ENCODE results near the gene SLC30A7.
A peak's percentile ranks its signal among the peaks of the same experiment; 100 is the strongest.
"Not testable (repeated sequence)": the region's sequence is repeated elsewhere in the genome, so short reads cannot be mapped to it uniquely, and the experiment has no call there.

Gene SLC30A7

DNA sequence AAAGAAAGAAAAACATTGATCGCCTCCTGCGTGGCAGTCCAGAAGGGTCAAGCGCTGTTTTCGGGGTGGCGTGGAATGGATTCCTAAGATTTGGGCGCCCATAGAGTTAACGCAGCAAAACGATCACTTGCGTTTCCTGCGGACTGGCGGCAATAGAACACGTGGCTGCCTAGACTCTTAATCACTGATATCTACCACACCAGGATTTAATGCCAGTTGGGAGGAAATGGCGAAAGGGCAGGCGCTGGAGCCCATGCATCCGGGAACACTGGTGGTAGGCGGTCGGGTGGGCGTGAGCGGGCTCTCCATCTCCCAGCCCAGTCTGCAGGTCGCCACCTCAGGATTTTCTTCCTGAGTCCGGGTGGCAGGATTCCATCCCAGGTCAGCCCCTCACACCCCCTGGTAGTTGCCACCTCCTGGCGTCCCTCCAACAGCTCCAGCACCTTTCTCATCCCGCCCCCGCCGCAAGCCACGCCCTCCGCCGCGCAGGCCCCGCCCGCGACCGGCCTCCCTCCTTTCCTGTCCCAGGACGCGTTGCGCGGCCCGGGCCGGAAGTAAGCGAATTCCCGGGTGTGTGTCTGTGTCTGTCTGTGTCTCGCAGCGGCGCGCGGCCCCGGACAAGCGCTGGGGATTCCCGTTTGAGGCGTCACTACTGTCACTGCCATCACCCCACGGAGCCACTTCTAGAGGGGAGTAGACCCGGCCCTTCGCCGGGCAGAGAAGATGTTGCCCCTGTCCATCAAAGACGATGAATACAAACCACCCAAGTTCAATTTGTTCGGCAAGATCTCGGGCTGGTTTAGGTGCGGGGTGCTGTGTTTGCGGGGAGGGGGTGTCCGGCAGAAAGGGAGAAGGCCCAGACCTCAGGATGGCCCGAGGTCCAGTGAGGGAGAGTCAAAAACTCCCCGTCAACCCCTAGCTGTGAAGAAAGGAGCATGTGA is at the start of gene SLC30A7:
TSS of gene SLC30A7 (plus strand) at position 551 of the 941 bp plus-strand sequence. CDS start at position 724, 173 bp downstream.
- peak; percentile 84 for DNase-seq

DNA sequence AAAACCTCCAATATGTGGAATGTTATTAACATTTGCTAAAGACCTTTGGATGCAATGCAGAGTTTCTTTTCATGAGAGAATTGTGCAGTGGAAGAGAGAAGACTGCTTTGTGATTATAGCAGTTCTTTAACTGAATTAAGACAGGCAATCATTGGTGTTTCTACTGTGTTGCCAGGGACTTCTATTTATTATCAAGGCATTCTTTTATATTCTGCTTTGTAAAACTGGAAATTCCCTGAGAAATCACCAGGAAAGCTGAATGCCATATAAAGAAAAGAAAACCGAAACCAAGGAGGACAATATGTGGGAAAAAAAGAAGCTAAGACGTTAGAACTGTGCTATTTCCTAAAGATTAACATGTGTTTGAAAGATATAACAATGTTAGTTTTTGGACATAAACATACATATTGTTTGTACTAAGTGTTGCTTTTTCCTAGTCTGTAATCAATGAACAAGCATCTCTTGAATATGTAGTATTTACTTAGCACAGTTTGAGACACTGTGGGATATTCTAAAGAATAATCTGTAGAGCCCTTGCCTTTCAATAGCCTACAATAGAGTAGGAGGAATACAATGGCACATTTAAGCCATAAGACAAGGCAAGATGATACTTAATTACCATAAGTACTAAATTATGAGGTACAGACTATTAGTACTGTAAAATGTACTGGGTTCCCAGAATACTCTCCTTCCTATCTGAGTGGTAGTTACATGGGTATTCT is 48.4 kb upstream of the SLC30A7 start:
- no peak for DNase-seq

DNA sequence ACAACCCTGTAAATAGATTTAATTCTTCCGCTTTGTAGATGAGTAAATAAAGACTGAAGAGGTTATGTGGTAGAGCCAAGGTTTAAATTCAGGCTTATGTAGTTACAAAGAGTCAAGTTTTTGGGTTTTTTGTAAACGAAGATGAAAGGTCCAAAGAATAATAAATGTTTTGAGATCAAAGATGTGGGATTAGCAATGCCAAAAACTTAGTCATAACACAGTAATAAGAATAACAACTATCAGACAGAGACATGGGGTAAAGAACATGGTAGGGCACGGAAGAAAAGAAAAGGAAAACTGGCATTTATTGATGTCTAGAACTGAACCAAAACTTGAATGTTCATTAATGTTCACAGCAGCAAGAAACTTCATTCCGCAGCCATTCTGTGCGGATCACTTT is 44.2 kb upstream of the SLC30A7 start:
- DNase-seq: no peak

DNA sequence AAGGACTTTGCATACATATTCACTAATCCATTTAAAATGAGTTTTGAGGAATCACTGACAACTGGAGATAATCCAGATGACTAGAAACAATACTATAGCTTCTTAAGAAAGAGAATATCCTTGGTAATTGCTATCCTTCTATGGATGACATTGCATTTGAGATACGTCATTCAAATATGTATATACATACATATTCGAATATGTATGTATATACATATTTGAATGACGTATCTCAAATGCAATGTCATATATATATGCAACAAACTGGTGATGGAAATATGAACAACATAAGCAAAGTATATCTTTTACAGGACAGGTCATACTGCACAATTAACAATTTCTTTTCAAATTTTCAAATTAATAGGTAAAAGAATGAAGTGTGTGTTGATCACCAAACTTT is 42.9 kb upstream of the SLC30A7 start:
- DNase-seq: no peak

DNA sequence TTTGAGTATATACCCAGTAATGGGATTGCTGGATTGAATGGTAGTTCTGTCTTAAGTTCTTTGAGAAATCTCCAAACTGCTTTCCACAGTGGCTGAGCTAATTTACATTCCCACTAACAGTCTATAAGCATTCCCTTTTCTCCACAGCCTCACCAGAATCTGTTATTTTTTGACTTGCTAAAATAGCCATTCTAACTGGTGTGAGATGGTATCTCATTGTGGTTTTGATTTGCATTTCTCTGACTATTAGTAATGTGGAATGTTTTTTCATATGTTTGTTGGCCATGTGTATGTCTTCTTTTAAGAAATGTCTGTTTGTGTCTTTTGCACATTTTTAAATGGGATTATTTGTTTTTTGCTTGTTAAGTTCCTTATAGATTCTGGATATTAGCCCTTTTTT is 40.8 kb upstream of the SLC30A7 start:
- not testable (repeated sequence) for DNase-seq

DNA sequence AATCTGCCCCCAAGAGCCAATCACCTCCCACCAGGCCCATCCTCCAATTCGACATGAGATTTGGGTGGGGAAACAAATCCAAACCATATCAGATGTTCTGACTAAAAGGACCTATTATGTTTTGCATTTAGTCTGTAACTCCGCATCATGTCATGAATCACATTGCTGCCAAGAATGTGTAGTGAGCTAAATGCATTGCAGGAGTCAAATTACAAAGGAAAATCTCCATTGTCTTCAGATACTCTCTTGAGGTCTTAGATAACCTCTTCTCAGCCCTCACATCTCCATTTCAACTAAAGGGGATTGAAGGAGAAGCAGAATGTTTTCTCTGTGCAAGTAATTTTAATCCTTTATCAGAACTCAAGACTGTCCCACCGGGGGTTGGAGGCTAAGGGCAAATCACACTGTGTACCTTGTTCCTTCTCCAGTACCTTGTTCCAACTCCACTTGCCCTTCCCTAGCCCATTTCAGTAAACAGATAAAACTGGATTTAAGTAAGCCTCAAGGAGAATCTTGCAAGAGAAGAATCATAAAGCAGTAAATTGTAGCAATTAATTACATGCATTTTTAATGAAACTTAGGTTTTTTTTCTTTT is 35.4 kb upstream of the SLC30A7 start:
- no peak for DNase-seq

GRCh38 chr1:100861379-100861778 is 34.5 kb upstream of the SLC30A7 start:
- peak; percentile 64 for DNase-seq

- no peak for DNase-seq
Measured at GRCh38 chr1:100862591-100862990, 33.3 kb upstream of the SLC30A7 start.

DNA sequence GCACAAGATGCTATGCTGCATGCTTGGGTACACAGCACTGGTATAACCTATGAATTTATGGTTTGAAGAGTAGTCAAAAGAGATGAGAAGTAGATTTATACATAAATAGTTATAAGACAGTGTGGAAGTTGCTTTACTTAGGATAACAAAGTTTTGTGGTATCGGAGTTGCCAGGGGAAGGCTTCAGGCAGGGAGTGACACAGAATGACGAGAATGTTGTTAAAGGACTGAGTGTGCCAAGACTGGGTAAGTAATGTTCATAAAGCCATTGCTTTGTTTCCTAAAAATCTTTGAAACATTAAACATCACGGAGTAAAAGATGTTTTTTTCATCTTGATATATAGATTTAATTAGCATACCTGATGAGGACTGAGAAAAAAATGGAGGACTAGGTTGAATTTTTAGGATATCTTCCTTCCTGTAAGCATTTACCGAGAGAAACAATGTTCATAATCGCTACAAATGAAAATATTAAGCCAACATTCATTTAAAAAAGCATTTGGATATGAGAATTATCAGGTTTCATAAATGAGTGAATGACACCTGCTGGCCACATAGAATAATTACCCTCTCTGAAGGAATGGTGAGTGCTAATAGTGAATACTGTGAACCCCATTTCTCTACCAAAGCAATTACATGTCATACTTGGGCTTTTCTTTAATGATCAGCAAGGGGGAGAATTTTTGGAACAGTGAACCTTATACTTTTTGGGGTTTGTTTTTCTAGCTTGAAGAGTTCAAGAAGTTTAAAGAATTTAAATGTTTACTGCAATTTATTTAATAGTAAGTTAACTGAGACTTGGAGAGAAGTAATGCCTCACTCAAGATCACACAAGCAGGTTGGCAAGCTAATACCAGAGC is 29.6 kb upstream of the SLC30A7 start:
- DNase-seq: peak; percentile 29

DNA sequence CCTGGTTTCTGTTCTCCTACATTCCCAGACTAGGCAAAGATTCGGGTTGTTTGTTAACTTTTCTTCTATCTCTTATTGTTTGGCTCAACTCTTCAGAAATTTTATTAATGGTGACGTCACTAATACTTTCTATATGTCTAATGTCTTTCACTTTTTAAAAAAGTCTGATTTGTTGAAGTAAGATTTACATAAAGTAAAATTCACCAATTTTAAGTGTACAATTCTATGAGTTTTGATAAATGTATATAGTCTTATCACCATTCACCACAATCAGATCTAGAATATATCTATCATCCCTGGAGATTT is 29.0 kb upstream of the SLC30A7 start:
- DNase-seq: no peak

DNA sequence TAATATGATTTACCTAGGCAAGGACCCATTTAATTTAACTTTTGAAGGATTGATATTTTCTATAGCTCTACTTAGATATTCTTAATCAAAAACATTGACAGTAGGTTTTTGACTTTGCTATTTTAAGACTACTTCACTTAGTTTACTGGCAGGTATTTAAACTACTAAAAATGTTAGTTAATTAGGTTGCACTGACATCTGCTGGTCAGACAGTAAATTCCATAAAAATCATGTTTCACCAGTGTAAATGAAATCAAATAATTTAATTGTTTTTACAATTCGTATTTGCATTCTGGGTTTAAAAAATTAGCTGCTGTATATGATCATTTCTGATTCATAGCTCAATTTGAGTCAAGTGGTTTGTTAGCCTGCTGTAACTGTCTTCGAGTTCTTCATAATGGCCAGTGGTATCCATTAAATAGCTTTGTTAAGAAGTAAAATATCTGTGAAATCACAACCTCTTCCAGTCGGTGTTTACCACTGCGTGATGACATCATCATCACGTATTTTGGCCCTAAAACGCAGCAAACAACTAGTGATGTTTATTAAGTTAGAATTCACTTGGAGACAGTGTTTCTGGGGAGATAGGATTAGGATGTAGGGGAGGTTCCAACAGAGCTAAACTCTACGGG is 27.4 kb upstream of the SLC30A7 start:
- DNase-seq: peak; percentile 42

- no peak for DNase-seq
Measured at GRCh38 chr1:100869996-100870395, 25.9 kb upstream of the SLC30A7 start.

GRCh38 chr1:100874433-100874832 is 21.5 kb upstream of the SLC30A7 start:
- DNase-seq: no peak

GRCh38 chr1:100875228-100875627 is 20.7 kb upstream of the SLC30A7 start:
- no peak for DNase-seq

GRCh38 chr1:100876291-100876690 is 19.6 kb upstream of the SLC30A7 start:
- no peak for DNase-seq

GRCh38 chr1:100879422-100879821 is 16.5 kb upstream of the SLC30A7 start:
- DNase-seq: peak; percentile 71

GRCh38 chr1:100881687-100882086 is 14.2 kb upstream of the SLC30A7 start:
- DNase-seq: no peak

- DNase-seq: peak; percentile 95
Measured at GRCh38 chr1:100882698-100883097, 13.2 kb upstream of the SLC30A7 start.

DNA sequence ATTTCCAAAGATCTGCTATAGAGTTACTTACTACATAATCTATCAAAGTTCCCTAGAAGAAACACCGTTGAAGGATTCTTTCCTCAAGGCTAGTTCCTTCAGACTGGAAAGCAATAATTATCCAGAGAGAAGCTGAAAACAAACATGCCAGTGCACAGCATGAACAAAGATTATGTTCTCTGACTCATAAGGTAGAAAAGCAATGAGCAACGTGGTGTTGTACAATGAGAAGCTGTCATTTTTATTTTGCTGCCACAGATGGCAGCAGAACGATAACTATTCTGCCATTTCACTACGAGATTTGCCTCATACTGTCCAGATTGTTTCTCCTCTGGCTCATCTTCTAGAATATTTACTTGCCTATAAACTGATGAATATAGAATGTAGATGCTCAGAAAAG is 11.9 kb upstream of the SLC30A7 start:
- DNase-seq: peak; percentile 53

GRCh38 chr1:100889007-100889406 is 6.9 kb upstream of the SLC30A7 start:
- DNase-seq: not testable (repeated sequence)

DNA sequence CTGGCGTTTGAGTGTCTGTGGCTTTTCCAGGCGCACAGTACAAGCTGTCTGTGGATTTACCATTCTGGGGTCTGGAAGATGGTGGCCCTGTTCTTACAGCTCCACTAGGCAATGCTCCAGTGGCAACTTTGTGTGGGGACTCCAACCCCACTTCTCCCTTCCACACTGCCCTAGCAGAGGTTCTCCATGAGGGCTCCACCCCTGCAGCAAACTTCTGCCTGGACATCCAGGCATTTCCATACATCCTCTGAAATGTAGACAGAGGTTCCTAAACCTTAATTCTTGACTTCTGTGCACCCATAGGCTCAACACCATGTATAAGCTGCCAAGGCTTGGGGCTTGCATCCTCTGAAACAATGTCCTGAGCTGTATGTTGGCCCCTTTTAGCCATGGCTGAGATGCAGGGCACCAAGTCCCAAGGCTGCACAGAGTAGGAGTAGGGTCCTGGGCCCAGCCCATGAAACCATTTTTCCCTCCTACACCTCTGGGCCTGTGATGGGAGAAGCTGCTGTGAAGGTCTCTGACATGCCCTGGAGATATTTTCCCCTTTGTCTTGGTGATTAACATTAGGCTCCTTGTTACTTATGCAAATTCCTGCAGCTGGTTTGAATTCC is 5.9 kb upstream of the SLC30A7 start:
- not testable (repeated sequence) for DNase-seq

DNA sequence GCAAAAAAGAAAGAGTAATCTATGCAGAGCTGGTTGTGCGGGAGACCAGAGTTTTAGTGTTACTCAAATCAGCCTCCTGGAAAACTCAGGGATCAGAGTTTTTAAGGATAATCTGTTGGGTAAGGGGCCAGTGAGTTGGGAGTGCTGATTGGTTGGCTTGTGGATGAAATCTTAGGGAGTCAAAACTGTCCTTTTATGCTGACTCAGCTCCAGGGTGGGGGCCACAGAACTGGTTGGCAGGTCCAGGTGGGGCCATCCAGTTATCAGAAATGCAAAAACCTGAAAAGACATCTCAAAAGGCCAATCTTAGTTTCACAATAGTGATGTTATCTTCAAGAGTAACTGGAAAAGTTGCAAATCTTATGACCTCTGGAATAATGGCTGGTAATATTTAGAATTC is 4.5 kb upstream of the SLC30A7 start:
- no peak for DNase-seq
